HG03066 (cell line): Measurements from ENCODE around the gene TSPAN7.

ENCODE experiments used
- ATAC-seq: cut with Tn5 transposase; IDR thresholded peaks from one replicate; pipeline ENCODE4 v1.9.1; 2021; ENCODE audit warnings: low read depth; ENCODE audit not compliant: unreplicated experiment

The TSPAN7 gene

GRCh38 chrX:38561126-38561868 is at the start of gene TSPAN7:
Gene TSPAN7, plus strand, starts transcription at chrX:38561542. Its CDS starts 5 bp downstream, at chrX:38561547.
- ATAC-seq: peak; percentile 87

GRCh38 chrX:38513112-38513742 is 48.1 kb upstream of the TSPAN7 start:
- ATAC-seq: no peak

- ATAC-seq: no peak
Measured at GRCh38 chrX:38514016-38514854, 47.1 kb upstream of the TSPAN7 start.

- no peak for ATAC-seq
Measured at GRCh38 chrX:38515291-38515690, 46.1 kb upstream of the TSPAN7 start.

- no peak for ATAC-seq
Measured at GRCh38 chrX:38516196-38516774, 45.1 kb upstream of the TSPAN7 start.

- no peak for ATAC-seq
Measured at GRCh38 chrX:38519651-38520050, 41.7 kb upstream of the TSPAN7 start.

GRCh38 chrX:38538134-38538533 is 23.2 kb upstream of the TSPAN7 start:
- no peak for ATAC-seq

GRCh38 chrX:38539748-38540147 is 21.6 kb upstream of the TSPAN7 start:
- no peak for ATAC-seq

GRCh38 chrX:38548508-38548907 is 12.8 kb upstream of the TSPAN7 start:
- ATAC-seq: no peak

GRCh38 chrX:38552721-38553120 is 8.6 kb upstream of the TSPAN7 start:
- no peak for ATAC-seq

GRCh38 chrX:38558686-38559085 is 2.7 kb upstream of the TSPAN7 start:
- ATAC-seq: no peak

- no peak for ATAC-seq
Measured at GRCh38 chrX:38560776-38561125, 591 bp upstream of the TSPAN7 start.

GRCh38 chrX:38561951-38562719 is 793 bp downstream of the TSPAN7 start:
- no peak for ATAC-seq

- ATAC-seq: no peak
Measured at GRCh38 chrX:38563030-38563429, 1.7 kb downstream of the TSPAN7 start.

- no peak for ATAC-seq
Measured at GRCh38 chrX:38570396-38570795, 9.1 kb downstream of the TSPAN7 start.

GRCh38 chrX:38571058-38571457 is 9.7 kb downstream of the TSPAN7 start:
- ATAC-seq: no peak

GRCh38 chrX:38574858-38575257 is 13.5 kb downstream of the TSPAN7 start:
- no peak for ATAC-seq

- ATAC-seq: no peak
Measured at GRCh38 chrX:38575888-38576287, 14.5 kb downstream of the TSPAN7 start.

- ATAC-seq: no peak
Measured at GRCh38 chrX:38577738-38578137, 16.4 kb downstream of the TSPAN7 start.

GRCh38 chrX:38578167-38578566 is 16.8 kb downstream of the TSPAN7 start:
- ATAC-seq: no peak
